Stimulated activated CD4-positive, alpha-beta T cell treated with anti-CD3 and anti-CD28 coated beads, Interleukin-15, amount 100 ng/mL, for 1 hour (primary cell): ENCODE data around the gene ENOPH1.

ENCODE experiments used
- DNase-seq, 2 donors: peaks; one replicate each; pipeline ENCODE4 v3.0.0-alpha.2; 2020; ENCODE audit warnings: low read depth in 1 of 2, low spot score in 1 of 2

Gene ENOPH1

GRCh38 chr4:82508806-82509428 is 78.5 kb downstream of the ENOPH1 start:
- no peak for DNase-seq

- DNase-seq, result no peak
Observed at GRCh38 chr4:82510216-82510615, 79.8 kb downstream of the ENOPH1 start.
